GM12801 (cell line): Measurements from ENCODE around the gene SLC2A10.

ENCODE experiments used
- TF ChIP-seq, protein P1 (sequence below): IDR thresholded peaks from one replicate; pipeline ENCODE4 v1.5.1; 2011; ENCODE audit warnings: control low read depth; ENCODE audit not compliant: insufficient read length; ENCODE audit errors: extremely low read depth

SLC2A10 gene

DNA sequence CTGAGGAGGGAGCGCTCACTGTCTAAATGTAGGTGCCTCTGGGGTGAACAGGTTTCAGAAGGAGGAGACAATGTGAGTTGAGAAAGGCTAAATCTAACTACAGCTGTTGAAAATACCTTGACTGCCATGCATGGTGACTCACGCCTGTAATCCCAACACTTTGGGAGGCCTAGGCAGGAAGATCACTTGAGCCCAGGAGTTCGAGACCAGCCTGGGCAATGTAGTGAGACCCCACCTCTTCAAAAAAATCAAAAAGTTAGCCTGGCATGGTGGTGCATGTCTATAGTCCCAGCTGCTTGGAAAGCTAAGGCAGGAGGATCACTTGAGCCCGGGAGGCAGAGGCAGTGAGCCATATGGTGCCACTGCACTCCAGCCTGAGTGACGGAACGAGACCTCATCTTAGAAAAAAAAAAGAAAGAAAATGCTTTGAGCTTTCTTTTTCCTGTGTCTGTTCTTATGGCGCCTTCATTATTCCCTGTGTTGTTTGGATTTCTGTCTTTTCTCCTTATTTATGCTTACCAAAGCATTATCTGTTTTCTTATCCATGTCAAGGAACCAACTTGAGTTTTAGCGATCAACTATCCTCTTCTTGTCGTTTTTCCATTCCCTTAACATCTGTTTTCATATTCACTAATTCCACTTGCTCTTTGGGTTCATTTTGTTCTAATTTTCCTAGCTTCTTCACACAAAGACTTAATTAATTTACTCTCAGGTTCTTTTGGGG lies 8.5 kb downstream of the SLC2A10 start:
- TF ChIP-seq, protein P1, sequence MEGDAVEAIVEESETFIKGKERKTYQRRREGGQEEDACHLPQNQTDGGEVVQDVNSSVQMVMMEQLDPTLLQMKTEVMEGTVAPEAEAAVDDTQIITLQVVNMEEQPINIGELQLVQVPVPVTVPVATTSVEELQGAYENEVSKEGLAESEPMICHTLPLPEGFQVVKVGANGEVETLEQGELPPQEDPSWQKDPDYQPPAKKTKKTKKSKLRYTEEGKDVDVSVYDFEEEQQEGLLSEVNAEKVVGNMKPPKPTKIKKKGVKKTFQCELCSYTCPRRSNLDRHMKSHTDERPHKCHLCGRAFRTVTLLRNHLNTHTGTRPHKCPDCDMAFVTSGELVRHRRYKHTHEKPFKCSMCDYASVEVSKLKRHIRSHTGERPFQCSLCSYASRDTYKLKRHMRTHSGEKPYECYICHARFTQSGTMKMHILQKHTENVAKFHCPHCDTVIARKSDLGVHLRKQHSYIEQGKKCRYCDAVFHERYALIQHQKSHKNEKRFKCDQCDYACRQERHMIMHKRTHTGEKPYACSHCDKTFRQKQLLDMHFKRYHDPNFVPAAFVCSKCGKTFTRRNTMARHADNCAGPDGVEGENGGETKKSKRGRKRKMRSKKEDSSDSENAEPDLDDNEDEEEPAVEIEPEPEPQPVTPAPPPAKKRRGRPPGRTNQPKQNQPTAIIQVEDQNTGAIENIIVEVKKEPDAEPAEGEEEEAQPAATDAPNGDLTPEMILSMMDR: no peak

GRCh38 chr20:46720019-46720418 lies 10.6 kb downstream of the SLC2A10 start:
- TF ChIP-seq, protein P1: no peak

GRCh38 chr20:46720776-46721425 lies 11.5 kb downstream of the SLC2A10 start:
- TF ChIP-seq, protein P1: no peak

DNA sequence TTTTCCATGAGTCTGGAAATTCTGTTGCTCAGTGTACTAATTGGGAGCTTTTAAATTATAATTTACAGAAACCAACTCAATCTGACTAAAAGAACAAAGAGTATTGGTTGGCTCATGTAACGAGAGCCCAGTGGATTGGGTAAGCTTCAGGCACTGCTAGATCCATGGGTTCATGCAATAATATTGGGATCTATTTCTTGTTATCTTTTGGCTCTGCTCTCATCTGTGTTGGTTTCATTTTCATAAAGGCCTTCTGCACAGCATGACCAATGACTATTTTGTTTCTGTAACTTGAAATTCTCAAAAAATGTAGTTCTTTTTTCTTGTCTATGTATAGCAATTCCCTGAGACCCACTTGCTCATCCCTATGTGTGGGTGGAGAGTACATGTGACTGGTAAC lies 12.0 kb downstream of the SLC2A10 start:
- TF ChIP-seq, protein P1: no peak

DNA sequence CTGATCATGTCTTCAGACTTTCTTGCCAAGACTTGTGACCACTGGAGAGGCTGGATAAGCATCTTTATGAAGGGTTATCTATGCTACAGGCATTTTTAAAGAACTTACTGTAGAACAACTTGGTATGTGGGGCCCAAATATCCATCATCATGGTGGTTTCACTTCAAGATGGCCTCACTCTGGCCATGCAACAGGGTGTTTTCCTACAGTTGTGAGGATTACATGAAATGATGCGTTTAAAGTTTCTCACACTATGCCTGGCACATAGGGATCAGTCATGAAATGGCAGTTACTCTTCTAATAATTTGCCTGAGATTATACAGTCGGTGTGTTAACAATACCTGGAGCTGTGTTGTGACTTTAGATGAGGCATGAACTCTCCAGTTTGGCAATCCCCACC lies 13.0 kb downstream of the SLC2A10 start:
- TF ChIP-seq, protein P1: no peak

- TF ChIP-seq, protein P1: no peak
Measured at GRCh38 chr20:46723039-46723438, 13.6 kb downstream of the SLC2A10 start.

DNA sequence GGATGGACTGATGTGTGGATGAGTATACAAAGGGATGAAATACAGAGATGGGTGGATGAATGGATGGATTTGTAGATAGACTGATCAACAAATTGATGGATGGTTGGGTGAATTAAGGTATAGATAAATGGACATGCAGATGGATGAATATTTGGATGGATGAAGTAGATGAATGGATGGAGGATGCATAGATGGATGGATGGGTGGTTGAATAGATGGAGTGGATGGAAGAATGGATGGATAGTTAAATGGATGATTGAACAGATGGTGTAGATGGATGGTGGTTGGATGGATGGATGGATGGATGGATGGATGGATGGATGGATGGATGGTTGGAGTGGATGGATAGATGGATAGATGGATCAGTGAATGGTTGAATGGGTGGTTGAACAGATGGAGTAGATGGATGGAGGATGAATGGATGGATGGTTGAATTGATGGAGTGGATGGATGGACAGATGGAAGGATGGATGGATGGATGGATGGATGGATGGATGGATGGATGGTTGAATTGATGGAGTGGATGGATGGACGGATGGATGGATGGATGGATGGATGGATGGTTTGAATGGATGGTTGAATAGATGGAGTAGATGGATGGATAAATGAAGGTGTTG lies 15.0 kb downstream of the SLC2A10 start:
- TF ChIP-seq, protein P1: no peak
